ENCODE measurements around the gene EML4. TPM values are rescaled to one million over a fixed set of nuclear protein-coding genes. Genes with fewer than 3 reads are reported as not detected.

Gene EML4
- polyA plus RNA-seq, 1 of the 3 experiments (the other 2 are of a cell fraction) = 35.0 TPM

DNA sequence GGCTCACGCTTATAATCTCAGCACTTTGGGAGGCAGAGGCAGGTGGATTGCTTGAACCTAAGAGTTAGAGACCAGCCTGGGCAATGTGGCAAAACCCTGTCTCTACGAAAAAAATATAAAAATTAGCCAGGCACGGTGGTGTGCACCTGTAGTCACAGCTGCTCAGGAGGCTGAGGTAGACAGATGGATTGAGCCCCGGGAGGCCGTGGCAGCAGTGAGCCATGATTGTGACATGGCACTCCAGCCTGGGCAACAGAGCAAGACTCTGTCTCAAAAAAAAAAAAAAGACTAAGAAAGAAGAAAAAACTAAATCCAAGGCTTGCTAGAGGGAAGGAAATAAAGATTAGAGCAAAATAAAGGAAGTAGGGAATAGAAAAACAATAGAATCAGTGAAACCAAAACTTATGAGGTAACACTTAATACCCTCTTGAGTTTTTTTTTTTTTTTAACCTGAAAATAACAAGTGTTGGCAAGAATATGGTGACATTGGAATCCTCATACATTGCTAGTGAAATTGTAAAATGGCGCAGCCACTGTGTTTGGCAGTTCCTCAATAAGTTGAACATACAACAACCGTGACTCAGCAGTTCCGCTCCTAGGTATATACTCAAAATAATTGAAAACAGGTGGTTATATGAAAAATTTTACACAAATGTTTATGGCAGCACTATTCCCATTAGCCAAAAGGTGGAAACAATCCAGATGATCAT, 85.2 kb downstream of the EML4 start:
- Histone ChIP-seq H3K27me3 (ENCODE audit: insufficient read depth) (no peaks in the 10 kb centered on the region), H2AFZ (ENCODE audit: low read depth) (no peak overlapping the region), H4K20me1 (ENCODE audit: insufficient read depth) (no peaks in the 10 kb centered on the region), H3K9ac (no peak overlapping the region), H3K4me2 (no peak overlapping the region), H3K36me3 (replicated peaks in 1 of 2; ENCODE audit: control insufficient read depth in 1 of 2, insufficient read depth in 2 of 2, low read length in 1 of 2) (peaks cover 35 to 43% of the 10 kb centered on the region in 2 experiments), H3F3A (replicated peaks; ENCODE audit: insufficient read depth) (no peaks in the 10 kb centered on the region), H3K4me3 (ENCODE audit: low read depth in 2 of 2, low read length in 1 of 2) (no peak overlapping the region), H3K27ac (ENCODE audit: low read depth in 2 of 2, low read length in 1 of 2) (no peak overlapping the region), H3K79me2 (ENCODE audit: insufficient read depth) (peaks cover 18% of the 10 kb centered on the region; the same call in 1 of the 2 replicates), H3K9me3 (no peaks in the 10 kb centered on the region), H3K4me1 (ENCODE audit: control insufficient read depth in 1 of 2, insufficient read depth in 2 of 2, low read depth in 1 of 2, low read length in 1 of 2) (no peaks in the 10 kb centered on the region), H3K9me2 (no peaks in the 10 kb centered on the region)
- CTCF ChIA-PET = no interaction called here
- 93% methylated on average over 8 of the region's 8 CpGs for WGBS (ENCODE audit: low lambda C conversion rate)
- POLR2A ChIA-PET = no interaction called here
- DNase-seq = no peak
- TF ChIP-seq CHD2 (IDR thresholded peaks at IDR 0.05; ENCODE audit: low read length, partially characterized antibody) (no peak), YY1 (IDR thresholded peaks at IDR 0.05; ENCODE audit: low read depth) (no peak), TEAD4 (IDR thresholded peaks at IDR 0.05; ENCODE audit: borderline replicate concordance, insufficient read depth) (no peak), MXI1 (IDR thresholded peaks at IDR 0.05; ENCODE audit: low read depth, low read length) (no peak), ELF1 (IDR thresholded peaks at IDR 0.05) (no peak), GATA2 (CRISPR knock-in tag; IDR thresholded peaks at IDR 0.05) (no peak)
- TF ChIP-seq, protein P1, sequence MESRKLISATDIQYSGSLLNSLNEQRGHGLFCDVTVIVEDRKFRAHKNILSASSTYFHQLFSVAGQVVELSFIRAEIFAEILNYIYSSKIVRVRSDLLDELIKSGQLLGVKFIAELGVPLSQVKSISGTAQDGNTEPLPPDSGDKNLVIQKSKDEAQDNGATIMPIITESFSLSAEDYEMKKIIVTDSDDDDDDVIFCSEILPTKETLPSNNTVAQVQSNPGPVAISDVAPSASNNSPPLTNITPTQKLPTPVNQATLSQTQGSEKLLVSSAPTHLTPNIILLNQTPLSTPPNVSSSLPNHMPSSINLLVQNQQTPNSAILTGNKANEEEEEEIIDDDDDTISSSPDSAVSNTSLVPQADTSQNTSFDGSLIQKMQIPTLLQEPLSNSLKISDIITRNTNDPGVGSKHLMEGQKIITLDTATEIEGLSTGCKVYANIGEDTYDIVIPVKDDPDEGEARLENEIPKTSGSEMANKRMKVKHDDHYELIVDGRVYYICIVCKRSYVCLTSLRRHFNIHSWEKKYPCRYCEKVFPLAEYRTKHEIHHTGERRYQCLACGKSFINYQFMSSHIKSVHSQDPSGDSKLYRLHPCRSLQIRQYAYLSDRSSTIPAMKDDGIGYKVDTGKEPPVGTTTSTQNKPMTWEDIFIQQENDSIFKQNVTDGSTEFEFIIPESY (IDR thresholded peaks at IDR 0.05; ENCODE audit: borderline replicate concordance, low read depth) = no peak
- TF ChIP-seq, protein P2, sequence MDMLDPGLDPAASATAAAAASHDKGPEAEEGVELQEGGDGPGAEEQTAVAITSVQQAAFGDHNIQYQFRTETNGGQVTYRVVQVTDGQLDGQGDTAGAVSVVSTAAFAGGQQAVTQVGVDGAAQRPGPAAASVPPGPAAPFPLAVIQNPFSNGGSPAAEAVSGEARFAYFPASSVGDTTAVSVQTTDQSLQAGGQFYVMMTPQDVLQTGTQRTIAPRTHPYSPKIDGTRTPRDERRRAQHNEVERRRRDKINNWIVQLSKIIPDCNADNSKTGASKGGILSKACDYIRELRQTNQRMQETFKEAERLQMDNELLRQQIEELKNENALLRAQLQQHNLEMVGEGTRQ (IDR thresholded peaks at IDR 0.05; ENCODE audit: borderline replicate concordance, low read depth, low read length) = no peak
- TF ChIP-seq, protein P3, sequence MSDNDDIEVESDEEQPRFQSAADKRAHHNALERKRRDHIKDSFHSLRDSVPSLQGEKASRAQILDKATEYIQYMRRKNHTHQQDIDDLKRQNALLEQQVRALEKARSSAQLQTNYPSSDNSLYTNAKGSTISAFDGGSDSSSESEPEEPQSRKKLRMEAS (IDR thresholded peaks at IDR 0.05; ENCODE audit: low read depth) = no peak

DNA sequence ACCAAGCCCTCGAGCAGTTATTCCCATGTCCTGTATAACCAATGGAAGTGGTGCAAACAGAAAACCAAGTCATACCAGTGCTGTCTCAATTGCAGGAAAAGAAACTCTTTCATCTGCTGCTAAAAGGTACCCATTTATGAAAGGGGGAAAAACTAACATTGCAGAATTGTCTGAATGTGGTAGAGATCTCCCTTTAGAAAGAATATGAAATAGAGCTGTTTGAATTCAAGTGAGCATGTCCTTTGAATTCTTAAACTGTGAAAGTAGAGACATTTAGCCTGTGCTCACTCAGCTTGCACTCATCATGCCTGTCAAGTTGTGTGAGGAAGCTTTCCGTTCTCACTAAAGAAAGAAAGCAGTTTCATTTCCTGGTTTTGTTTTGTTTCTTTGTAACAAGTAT, 87.4 kb downstream of the EML4 start:
- POLR2A ChIA-PET = no interaction called here
- Histone ChIP-seq H3K27ac (ENCODE audit: low read depth in 2 of 2, low read length in 1 of 2) (no peak overlapping the region), H3K4me3 (ENCODE audit: low read depth in 2 of 2, low read length in 1 of 2) (no peak overlapping the region)
- TF ChIP-seq RAD21 (IDR thresholded peaks at IDR 0.05; ENCODE audit: low read length) (no peak), GATA2 (CRISPR knock-in tag; IDR thresholded peaks at IDR 0.05) (no peak), RXRA (IDR thresholded peaks at IDR 0.05; ENCODE audit: borderline replicate concordance, low read depth) (no peak), POLR2AphosphoS5 (IDR thresholded peaks at IDR 0.05; ENCODE audit: low read depth, low read length) (no peak), RCOR1 (IDR thresholded peaks at IDR 0.05; ENCODE audit: low read length) (no peak), MXI1 (IDR thresholded peaks at IDR 0.05; ENCODE audit: low read depth, low read length) (no peak), YY1 (IDR thresholded peaks at IDR 0.05; ENCODE audit: low read depth) (no peak), TEAD4 (IDR thresholded peaks at IDR 0.05; ENCODE audit: borderline replicate concordance, insufficient read depth) (no peak), SIN3A (IDR thresholded peaks at IDR 0.05; ENCODE audit: borderline replicate concordance, low read depth, low read length) (no peak), NFIC (IDR thresholded peaks at IDR 0.05; ENCODE audit: borderline replicate concordance) (no peak), ELF1 (IDR thresholded peaks at IDR 0.05) (no peak), TCF12 (IDR thresholded peaks at IDR 0.05) (no peak), FOXJ3 (CRISPR knock-in tag; IDR thresholded peaks at IDR 0.05) (no peak), EZH2phosphoT487 (IDR thresholded peaks at IDR 0.05; ENCODE audit: borderline replicate concordance, low read depth) (no peak)
- TF ChIP-seq, protein P4, sequence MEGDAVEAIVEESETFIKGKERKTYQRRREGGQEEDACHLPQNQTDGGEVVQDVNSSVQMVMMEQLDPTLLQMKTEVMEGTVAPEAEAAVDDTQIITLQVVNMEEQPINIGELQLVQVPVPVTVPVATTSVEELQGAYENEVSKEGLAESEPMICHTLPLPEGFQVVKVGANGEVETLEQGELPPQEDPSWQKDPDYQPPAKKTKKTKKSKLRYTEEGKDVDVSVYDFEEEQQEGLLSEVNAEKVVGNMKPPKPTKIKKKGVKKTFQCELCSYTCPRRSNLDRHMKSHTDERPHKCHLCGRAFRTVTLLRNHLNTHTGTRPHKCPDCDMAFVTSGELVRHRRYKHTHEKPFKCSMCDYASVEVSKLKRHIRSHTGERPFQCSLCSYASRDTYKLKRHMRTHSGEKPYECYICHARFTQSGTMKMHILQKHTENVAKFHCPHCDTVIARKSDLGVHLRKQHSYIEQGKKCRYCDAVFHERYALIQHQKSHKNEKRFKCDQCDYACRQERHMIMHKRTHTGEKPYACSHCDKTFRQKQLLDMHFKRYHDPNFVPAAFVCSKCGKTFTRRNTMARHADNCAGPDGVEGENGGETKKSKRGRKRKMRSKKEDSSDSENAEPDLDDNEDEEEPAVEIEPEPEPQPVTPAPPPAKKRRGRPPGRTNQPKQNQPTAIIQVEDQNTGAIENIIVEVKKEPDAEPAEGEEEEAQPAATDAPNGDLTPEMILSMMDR (IDR thresholded peaks at IDR 0.05) = no peak
- TF ChIP-seq, protein P5, sequence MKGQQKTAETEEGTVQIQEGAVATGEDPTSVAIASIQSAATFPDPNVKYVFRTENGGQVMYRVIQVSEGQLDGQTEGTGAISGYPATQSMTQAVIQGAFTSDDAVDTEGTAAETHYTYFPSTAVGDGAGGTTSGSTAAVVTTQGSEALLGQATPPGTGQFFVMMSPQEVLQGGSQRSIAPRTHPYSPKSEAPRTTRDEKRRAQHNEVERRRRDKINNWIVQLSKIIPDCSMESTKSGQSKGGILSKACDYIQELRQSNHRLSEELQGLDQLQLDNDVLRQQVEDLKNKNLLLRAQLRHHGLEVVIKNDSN (IDR thresholded peaks at IDR 0.05; ENCODE audit: borderline replicate concordance, low read depth) = no peak
- TF ChIP-seq, protein P2 (IDR thresholded peaks at IDR 0.05; ENCODE audit: borderline replicate concordance, low read depth, low read length) = no peak

More for the DNA sequence above, 87.4 kb downstream of the EML4 start:
- Histone ChIP-seq H3K4me1 (ENCODE audit: control insufficient read depth in 1 of 2, insufficient read depth in 2 of 2, low read depth in 1 of 2, low read length in 1 of 2) (peaks cover 0 to 2% of the 10 kb centered on the region in 2 experiments; a peak in 2 of 4 replicates), H4K20me1 (ENCODE audit: insufficient read depth) (no peaks in the 10 kb centered on the region), H2AFZ (ENCODE audit: low read depth) (no peak overlapping the region), H3F3A (replicated peaks; ENCODE audit: insufficient read depth) (no peaks in the 10 kb centered on the region), H3K36me3 (replicated peaks in 1 of 2; ENCODE audit: control insufficient read depth in 1 of 2, insufficient read depth in 2 of 2, low read length in 1 of 2) (peaks cover 23 to 38% of the 10 kb centered on the region in 2 experiments), H3K9me3 (no peaks in the 10 kb centered on the region), H3K27me3 (ENCODE audit: insufficient read depth) (no peaks in the 10 kb centered on the region), H3K9me2 (no peaks in the 10 kb centered on the region), H3K4me2 (no peak overlapping the region), H3K9ac (no peak overlapping the region), H3K79me2 (ENCODE audit: insufficient read depth) (peaks cover 10% of the 10 kb centered on the region; the same call in 1 of the 2 replicates)
- 98% methylated on average over 2 of the region's 2 CpGs for WGBS (ENCODE audit: low lambda C conversion rate)
- CTCF ChIA-PET = interaction anchor here (0.9 to 1.2 kb wide), 2 partner anchors 31 to 160 kb away, joined by 3 to 4 read pairs; no protein-coding TSS in a partner anchor
- DNase-seq = no peak

Measured in SK-N-SH (cell line).